H1 (cell line): ENCODE data around the gene PLA2G4A. TPM values are rescaled to one million over a fixed set of nuclear protein-coding genes. Genes with fewer than 3 reads are reported as not detected.

ENCODE experiments used
- ATF3 ChIP-seq: IDR thresholded peaks from 2 replicates; pipeline ENCODE4 v1.6.1; 2011; ENCODE audit warnings: low read depth, mild to moderate bottlenecking, low read length; ENCODE audit not compliant: insufficient read depth
- BACH1 ChIP-seq: IDR thresholded peaks from 2 replicates; pipeline ENCODE4 v1.6.1; 2012; ENCODE audit warnings: low read length, improper control_type of control experiment
- CHD7 ChIP-seq: fragments of 300-600 bp; sonication (generic); IDR thresholded peaks from 2 replicates; pipeline ENCODE4 v1.7.1; 2012; ENCODE audit warnings: low read length, moderate library complexity, mild to moderate bottlenecking, inconsistent platforms; ENCODE audit not compliant: insufficient replicate concordance
- GABPA ChIP-seq: IDR thresholded peaks from 2 replicates; pipeline ENCODE4 v1.6.1; 2011; ENCODE audit warnings: mild to moderate bottlenecking, low read length, moderate library complexity, borderline replicate concordance; ENCODE audit not compliant: insufficient read depth
- HDAC6 ChIP-seq: IDR thresholded peaks from one replicate; pipeline ENCODE4 v1.7.1; 2012; ENCODE audit warnings: low read depth, mild to moderate bottlenecking, inconsistent platforms, low read length, moderate library complexity
- PHF8 ChIP-seq: fragments of 200-600 bp; sonication (generic); conservative IDR thresholded peaks from 2 replicates; pipeline ENCODE4 v1.7.1; 2012; ENCODE audit warnings: low read depth, mild to moderate bottlenecking, inconsistent platforms, low read length, moderate library complexity
- SP2 ChIP-seq: IDR thresholded peaks from 2 replicates; pipeline ENCODE4 v1.6.1; 2012; ENCODE audit warnings: mild to moderate bottlenecking, low read length, inconsistent platforms
- TEAD4 ChIP-seq: IDR thresholded peaks from 2 replicates; pipeline ENCODE4 v1.6.1; 2012; ENCODE audit warnings: low read depth, low read length, inconsistent platforms, mixed read lengths
- ZNF274 ChIP-seq: IDR thresholded peaks from 2 replicates; pipeline ENCODE4 v1.7.0; 2012; ENCODE audit warnings: low read length, borderline replicate concordance; ENCODE audit errors: extremely low read depth
- polyA plus RNA-seq, 7 experiments: library from polyadenylated mRNA; depleted of rRNA in 3 of 7; stranded (reverse) in 5 of 7; unstranded in 2 of 7; fragments of >200 nt in 5 of 7; fragments of 200-250 nt in 2 of 7; gene quantifications; 1 replicate in 5 of 7; 2 replicates in 1 of 7; 4 replicates in 1 of 7; pipeline versions ENCODE4 v1.2.1 to v1.2.3, GENCODE V29; 2011 to 2013; ENCODE audit warnings: missing spikeins in 2 of 7, mixed read lengths in 2 of 7
- total RNA-seq: library from RNA; stranded (reverse); fragmentation: NEBNext Ultra II Directional; extraction: Animal tissue kit (Norgen Biotek cat#: 25700); gene quantifications from 2 replicates; pipeline ENCODE4 v1.2.1, GENCODE V29; 2021

The PLA2G4A gene
- total and polyA plus RNA-seq, 2 of the 8 experiments (the other 6 are each of a cell fraction or from before 2014, with no cell fraction given) = 0.63 to 1.4 TPM

GRCh38 chr1:186975220-186975619, 146.5 kb downstream of the PLA2G4A start (continued):
- TF ChIP-seq CHD7 (no peak), TEAD4 (no peak), BACH1 (no peak), ZNF274 (no peak), GABPA (no peak), SP2 (no peak), HDAC6 (no peak), ATF3 (no peak), PHF8 (no peak)
